ENCODE data around the gene RAI2. TPM values are rescaled to one million over a fixed set of nuclear protein-coding genes. Genes with fewer than 3 reads are reported as not detected.

Gene RAI2
- total RNA-seq, 1 donor from 2014 or later = not detected

- Histone ChIP-seq H3K27ac (no peak overlapping the region), H3K9ac (no peak overlapping the region), H3K4me2 (no peak overlapping the region), H3K4me1 (no peaks in the 10 kb centered on the region), H3K27me3 (no peaks in the 10 kb centered on the region), H3K36me3 (no peaks in the 10 kb centered on the region), H3K79me2 (ENCODE audit: low read depth) (no peaks in the 10 kb centered on the region), H3K9me3 (ENCODE audit: low read depth) (no peaks in the 10 kb centered on the region), H3F3A (ENCODE audit: low read depth) (no peaks in the 10 kb centered on the region), H4K20me1 (ENCODE audit: low read depth) (no peaks in the 10 kb centered on the region), H3K4me3 (no peak overlapping the region), H2AFZ (replicated peaks) (no peak overlapping the region)
- TF ChIP-seq EZH2phosphoT487 (IDR thresholded peaks at IDR 0.05) (no peak), CTCF (IDR thresholded peaks at IDR 0.05) (peak; percentile 24), EZH2 (IDR thresholded peaks at IDR 0.05) (no peak)
- H3K27me3 Mint-ChIP-seq (ENCODE audit: insufficient read depth, low read depth) = peaks cover 10% of the 10 kb centered on the region
- H3K27ac Mint-ChIP-seq = no peak overlapping the region
- no peaks in the 10 kb centered on the region for H3K36me3 Mint-ChIP-seq
- H3K4me3 Mint-ChIP-seq = no peak overlapping the region
- DNase-seq (ENCODE audit: low spot score) = no peak
- peaks cover 2% of the 10 kb centered on the region for H3K9me3 Mint-ChIP-seq
- peaks cover 23% of the 10 kb centered on the region for H3K4me1 Mint-ChIP-seq
Observed at GRCh38 chrX:17839269-17839668, 21.8 kb downstream of the RAI2 start.

- Histone ChIP-seq H3K9me3 (ENCODE audit: low read depth) (no peaks in the 10 kb centered on the region), H3K27me3 (no peaks in the 10 kb centered on the region), H3K9ac (no peak overlapping the region), H3K4me2 (no peak overlapping the region), H3K79me2 (ENCODE audit: low read depth) (no peaks in the 10 kb centered on the region), H3F3A (ENCODE audit: low read depth) (no peaks in the 10 kb centered on the region), H3K27ac (no peak overlapping the region), H3K36me3 (no peaks in the 10 kb centered on the region), H2AFZ (replicated peaks) (no peak overlapping the region), H4K20me1 (ENCODE audit: low read depth) (no peaks in the 10 kb centered on the region), H3K4me3 (no peak overlapping the region), H3K4me1 (no peaks in the 10 kb centered on the region)
- Mint-ChIP-seq H3K27ac (no peak overlapping the region), H3K4me3 (no peak overlapping the region), H3K27me3 (ENCODE audit: insufficient read depth, low read depth) (peaks cover 14% of the 10 kb centered on the region), H3K4me1 (peaks cover 17% of the 10 kb centered on the region), H3K9me3 (peaks cover 2% of the 10 kb centered on the region), H3K36me3 (no peaks in the 10 kb centered on the region)
- no peak for TF ChIP-seq CTCF (IDR thresholded peaks at IDR 0.05)
- no peak for TF ChIP-seq EZH2phosphoT487 (IDR thresholded peaks at IDR 0.05)
- TF ChIP-seq EZH2 (IDR thresholded peaks at IDR 0.05) = no peak
- DNase-seq (ENCODE audit: low spot score) = no peak
Observed at GRCh38 chrX:17836830-17837229, 24.3 kb downstream of the RAI2 start.

GRCh38 chrX:17833954-17834353 is 27.1 kb downstream of the RAI2 start:
- Mint-ChIP-seq H3K27me3 (ENCODE audit: insufficient read depth, low read depth) (peaks cover 16% of the 10 kb centered on the region), H3K36me3 (no peaks in the 10 kb centered on the region), H3K9me3 (peaks cover 2% of the 10 kb centered on the region), H3K27ac (no peak overlapping the region), H3K4me1 (peaks cover 17% of the 10 kb centered on the region), H3K4me3 (no peak overlapping the region)
- TF ChIP-seq EZH2 (IDR thresholded peaks at IDR 0.05) (no peak), CTCF (IDR thresholded peaks at IDR 0.05) (no peak), EZH2phosphoT487 (IDR thresholded peaks at IDR 0.05) (no peak)
- Histone ChIP-seq H3K79me2 (ENCODE audit: low read depth) (no peaks in the 10 kb centered on the region), H3K27me3 (no peaks in the 10 kb centered on the region), H3F3A (ENCODE audit: low read depth) (no peaks in the 10 kb centered on the region), H3K36me3 (no peaks in the 10 kb centered on the region), H3K27ac (no peak overlapping the region), H4K20me1 (ENCODE audit: low read depth) (no peaks in the 10 kb centered on the region), H3K9ac (no peak overlapping the region), H3K4me2 (no peak overlapping the region), H3K9me3 (ENCODE audit: low read depth) (no peaks in the 10 kb centered on the region), H3K4me1 (no peaks in the 10 kb centered on the region), H2AFZ (replicated peaks) (no peak overlapping the region), H3K4me3 (no peak overlapping the region)
- no peak for DNase-seq (ENCODE audit: low spot score)
